Stimulated activated CD8-positive, alpha-beta memory T cell treated with anti-CD3 and anti-CD28 coated beads, Interleukin-12 subunit alpha, Interleukin-12 subunit beta, amount 100 ng/mL, for 4 hours (primary cell): ENCODE results near the gene FOXP4.

Source experiments
- DNase-seq: peaks from one replicate; pipeline ENCODE4 v3.0.0-alpha.2; 2020; ENCODE audit warnings: low read depth

The FOXP4 gene

GRCh38 chr6:41547799-41548097 lies 1.6 kb downstream of the FOXP4 start:
- no peak for DNase-seq

GRCh38 chr6:41548098-41548840 lies 2.1 kb downstream of the FOXP4 start:
- DNase-seq, result peak; percentile 41

GRCh38 chr6:41548841-41549642 lies 2.9 kb downstream of the FOXP4 start:
- DNase-seq, result no peak

DNA sequence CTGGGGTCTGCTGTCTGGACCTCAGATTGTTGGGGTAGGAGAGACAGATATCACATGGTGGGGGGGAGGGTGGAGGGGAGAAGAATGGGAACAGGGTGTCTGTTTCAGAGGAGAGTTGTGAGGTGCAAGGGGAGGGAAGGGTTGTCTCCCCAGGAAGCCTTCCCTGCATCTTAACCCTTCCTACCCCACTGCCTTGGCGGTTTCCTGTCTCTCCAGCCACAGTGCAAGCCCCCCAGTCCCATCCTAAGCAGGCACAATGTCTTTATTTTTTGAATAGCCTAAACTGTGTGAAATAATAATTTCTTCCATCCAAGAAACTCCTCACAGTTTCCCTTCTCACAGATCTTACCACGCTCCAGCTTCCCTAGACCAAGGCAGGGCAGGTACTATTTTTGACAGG lies 3.5 kb downstream of the FOXP4 start:
- DNase-seq, result no peak

DNA sequence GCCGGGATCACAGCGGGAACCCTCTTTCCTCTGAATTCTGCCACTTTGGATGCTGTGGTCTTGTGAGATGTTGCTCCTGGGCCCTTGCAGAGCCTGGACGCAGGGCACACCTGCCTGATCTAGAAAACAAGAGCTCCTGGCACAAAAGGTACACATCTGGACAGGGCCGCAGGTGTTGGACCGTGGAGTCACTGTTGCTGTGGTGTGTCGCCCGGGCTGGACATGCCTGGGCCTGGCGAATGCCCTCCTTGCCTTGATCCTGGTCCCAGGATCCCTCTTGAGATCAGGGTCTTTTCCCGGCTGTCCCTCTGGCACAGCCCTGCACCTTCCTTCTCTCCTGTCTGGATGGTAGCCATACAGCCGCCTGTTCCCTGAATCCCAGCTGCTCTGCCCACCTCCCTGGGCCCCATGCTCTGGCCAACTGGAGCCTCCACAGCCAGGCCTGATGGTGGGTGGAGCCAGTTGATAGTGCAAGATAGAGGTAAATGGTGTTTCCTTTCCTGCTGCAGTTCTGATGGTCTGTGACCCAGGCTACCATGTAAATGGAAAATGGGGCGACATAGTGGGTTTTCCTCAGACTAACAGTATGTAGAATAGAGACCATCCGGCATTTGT lies 5.0 kb downstream of the FOXP4 start:
- DNase-seq, result no peak

DNA sequence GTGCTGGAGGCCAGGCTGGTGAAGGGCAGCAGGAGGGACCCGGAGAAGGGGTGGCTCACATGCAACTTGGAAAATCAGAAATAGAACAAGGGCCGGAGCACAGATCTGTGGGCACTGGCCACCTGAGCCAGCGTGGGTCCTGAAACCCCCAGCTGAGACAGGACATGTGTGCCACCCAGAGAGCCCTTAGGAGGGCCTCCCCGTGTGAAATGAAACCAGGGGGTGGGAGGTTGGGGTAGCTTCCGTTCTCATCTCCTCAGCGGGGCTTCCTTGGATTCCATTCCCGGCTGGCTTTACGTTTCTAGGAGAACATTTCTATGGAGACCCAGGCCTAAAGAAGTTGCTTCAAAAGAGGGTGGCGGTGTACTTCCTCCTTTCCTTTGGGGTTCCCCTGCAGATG lies 5.7 kb downstream of the FOXP4 start:
- DNase-seq, result no peak

- DNase-seq, result no peak
Observed at GRCh38 chr6:41552723-41553122, 6.5 kb downstream of the FOXP4 start.

GRCh38 chr6:41553405-41553999 lies 7.3 kb downstream of the FOXP4 start:
- no peak for DNase-seq

- no peak for DNase-seq
Observed at GRCh38 chr6:41555326-41556300, 9.4 kb downstream of the FOXP4 start.

GRCh38 chr6:41557335-41557734 lies 11.2 kb downstream of the FOXP4 start:
- no peak for DNase-seq

GRCh38 chr6:41558033-41558807 lies 12.0 kb downstream of the FOXP4 start:
- DNase-seq, result no peak

DNA sequence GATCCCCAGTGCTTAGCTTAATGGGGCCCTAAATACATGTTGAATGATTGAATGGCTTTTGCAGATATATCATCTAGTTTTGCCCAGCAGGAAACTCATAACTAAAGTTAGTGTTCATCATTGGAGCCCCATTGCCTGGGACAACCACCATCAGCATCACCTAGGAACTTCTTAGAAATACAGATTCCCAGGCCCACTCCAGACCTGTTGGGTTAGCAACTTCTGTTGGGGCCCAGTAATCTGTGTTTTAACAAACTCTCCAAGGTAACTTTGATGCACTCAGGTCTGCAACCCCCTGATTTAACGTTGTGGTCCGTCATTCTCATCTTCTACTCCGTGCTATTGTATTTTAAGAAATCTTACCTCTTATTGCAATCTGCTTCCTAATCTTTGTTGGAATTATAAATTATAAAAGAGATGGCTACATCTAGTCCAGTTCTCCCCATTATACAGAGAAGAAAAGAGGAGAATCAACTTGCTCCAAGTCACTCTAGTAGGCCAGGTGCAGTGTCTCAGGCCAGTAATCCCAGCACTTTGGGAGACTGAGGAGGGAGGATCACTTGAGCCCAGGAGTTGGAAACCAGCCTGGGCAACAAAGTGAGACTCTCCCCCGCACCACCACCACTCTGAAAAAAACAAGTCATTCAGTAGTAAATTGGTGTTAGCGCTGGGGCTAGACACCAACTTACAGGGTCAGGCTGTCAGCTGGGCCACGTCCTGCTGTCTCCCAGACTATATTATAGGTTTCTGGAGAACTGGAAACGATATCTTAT lies 13.7 kb downstream of the FOXP4 start:
- DNase-seq, result no peak

GRCh38 chr6:41560431-41561192 lies 14.4 kb downstream of the FOXP4 start:
- peak; percentile 68 for DNase-seq

DNA sequence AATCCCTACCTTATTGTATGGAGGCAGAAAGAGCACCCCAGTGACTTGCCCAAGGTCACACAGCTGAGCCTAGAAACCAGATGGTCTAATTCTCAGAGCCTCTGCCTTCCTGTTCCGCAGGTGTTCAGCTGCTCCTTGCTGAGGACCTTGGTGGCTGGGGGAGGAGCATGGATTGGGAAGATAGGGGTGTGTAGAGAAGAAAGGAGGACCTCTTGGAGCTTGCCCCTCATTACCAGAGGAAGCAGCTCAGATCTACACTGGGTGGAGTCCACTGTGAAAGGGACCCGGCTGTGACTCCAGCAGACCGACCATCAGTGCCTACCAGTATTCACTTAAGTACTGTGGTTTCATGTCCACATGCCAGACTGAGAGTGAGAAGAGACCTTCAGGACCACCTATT lies 15.2 kb downstream of the FOXP4 start:
- no peak for DNase-seq

GRCh38 chr6:41561931-41562911 lies 16.0 kb downstream of the FOXP4 start:
- no peak for DNase-seq

DNA sequence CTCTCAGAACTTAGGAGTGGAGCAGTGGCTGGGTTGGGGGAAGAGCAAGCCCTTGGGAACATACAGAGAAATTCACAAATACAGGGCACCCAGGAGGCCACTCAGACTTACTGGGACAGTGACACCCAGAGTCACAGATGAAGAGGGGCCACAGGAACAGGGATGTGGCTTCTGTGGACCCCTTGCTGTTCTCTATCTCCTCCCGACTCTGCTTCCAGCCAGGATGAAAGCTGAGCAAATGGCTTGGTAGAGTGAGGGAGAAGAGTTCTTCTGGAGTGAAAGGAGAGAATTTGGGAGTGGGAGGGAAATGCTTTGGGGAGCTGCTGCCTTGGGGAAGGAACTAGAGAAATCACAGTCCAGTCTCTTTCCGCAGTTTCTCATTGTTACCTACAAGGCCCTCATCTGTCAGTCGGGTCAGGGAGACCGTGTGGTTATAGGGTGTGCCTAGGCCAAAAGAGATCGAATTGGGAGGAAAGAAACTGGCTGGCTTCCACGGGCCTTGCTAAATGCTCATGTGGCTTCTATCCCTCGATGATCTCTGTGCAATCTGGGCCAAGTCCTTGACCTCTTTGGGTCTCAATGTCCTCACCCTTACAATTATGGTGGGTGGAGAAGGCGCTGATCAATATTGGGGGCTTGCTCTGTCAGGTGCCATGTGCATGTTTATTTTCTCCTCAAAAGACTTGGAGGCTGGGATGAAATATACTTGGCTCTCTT lies 17.0 kb downstream of the FOXP4 start:
- no peak for DNase-seq

DNA sequence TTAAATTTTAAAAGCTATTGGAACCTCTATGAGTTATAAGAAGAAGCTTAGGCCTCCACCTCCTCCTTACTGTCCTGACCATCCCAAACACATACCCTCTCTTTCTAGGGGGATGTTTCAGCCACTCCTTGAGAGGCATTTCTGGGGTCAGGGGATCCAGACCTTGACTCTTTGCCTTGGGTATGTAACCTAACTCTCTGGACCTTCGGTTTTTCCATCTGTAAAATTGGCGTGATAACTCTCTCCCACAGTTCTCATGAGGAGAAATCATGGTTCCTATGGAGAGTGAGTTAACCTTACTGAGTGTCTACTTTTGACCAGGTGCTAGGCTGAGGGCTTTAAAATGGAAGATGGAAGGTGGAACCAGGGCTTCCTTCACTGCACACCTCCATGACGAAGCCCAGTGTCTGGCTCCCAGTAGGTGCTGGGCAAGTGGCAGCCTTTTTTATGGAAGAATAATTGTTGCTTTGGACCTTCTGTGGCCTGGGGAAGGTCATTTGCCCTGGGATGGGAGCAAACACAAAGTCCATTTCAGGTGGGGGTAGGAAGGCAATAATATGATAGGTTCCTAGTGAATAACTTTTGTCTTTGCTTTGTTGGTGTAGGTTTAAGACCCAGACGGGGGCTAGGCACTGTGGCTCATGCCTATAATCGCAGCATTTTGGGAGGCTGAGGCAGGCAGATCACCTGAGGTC lies 18.4 kb downstream of the FOXP4 start:
- DNase-seq, result no peak
